IMR-90 (cell line): ENCODE measurements around the gene CLRN1. TPM values are rescaled to one million over a fixed set of nuclear protein-coding genes. Genes with fewer than 3 reads are reported as not detected.

Experiments used
- ATAC-seq: fragments of 200-7000 bp; cut with Tn5 transposase; 2 replicates; pipeline ENCODE4 v1.9.1; 2020; ENCODE audit warnings: low read depth, mild to moderate bottlenecking, moderate library complexity
- BruUV-seq: library from RNA; stranded (reverse); fragments of 400-500 nt; replicated peaks from 2 replicates; lab custom pipeline; 2021; lab: Mats Ljungman, UMichigan
- CTCF ChIA-PET: fragments of 300-600 bp; formaldehyde crosslinking; extraction: SDS; loops from one replicate; lab custom pipeline; 2021; ENCODE audit warnings: antibody characterized with exemption; lab: Yijun Ruan, JAX
- POLR2A ChIA-PET: fragments of 300-600 bp; sonication (Branson Sonifier 250); formaldehyde crosslinking; loops from one replicate; lab custom pipeline; 2022; ENCODE audit warnings: antibody characterized with exemption; ENCODE audit not compliant: unreplicated experiment; lab: Charles Lee
- DNase-seq: peaks from one replicate; pipeline ENCODE4 v3.0.0; 2013
- H2AFZ ChIP-seq: replicated peaks from 2 replicates; pipeline ENCODE3; 2013; ENCODE audit warnings: low read length, mild to moderate bottlenecking; ENCODE audit not compliant: poor library complexity
- H2AK5ac ChIP-seq: 2 replicates; pipeline ENCODE4 v1.6.1; 2013; ENCODE audit warnings: low read depth, low read length, inconsistent platforms
- H2AK9ac ChIP-seq: replicated peaks from 2 replicates; pipeline ENCODE3; 2013; ENCODE audit warnings: mild to moderate bottlenecking, low read depth, low read length, moderate library complexity; ENCODE audit not compliant: poor library complexity
- H2BK120ac ChIP-seq: 2 replicates; pipeline ENCODE4 v1.6.1; 2013; ENCODE audit warnings: low read depth, low read length, inconsistent platforms
- H2BK15ac ChIP-seq: 3 replicates; pipeline ENCODE4 v1.6.1; 2013; ENCODE audit warnings: low read depth, low read length, inconsistent platforms
- H2BK20ac ChIP-seq: 2 replicates; pipeline ENCODE4 v1.6.1; 2013; ENCODE audit warnings: low read depth, mild to moderate bottlenecking, inconsistent platforms, low read length, moderate library complexity
- H2BK5ac ChIP-seq: 2 replicates; pipeline ENCODE4 v1.6.1; 2013; ENCODE audit warnings: mild to moderate bottlenecking, low read depth, low read length, inconsistent platforms; ENCODE audit not compliant: poor library complexity, severe bottlenecking
- H3K14ac ChIP-seq: replicated peaks from 2 replicates; pipeline ENCODE4 v1.6.1; 2013; ENCODE audit warnings: low read depth, low read length, inconsistent platforms
- H3K18ac ChIP-seq: 2 replicates; pipeline ENCODE4 v1.6.1; 2013; ENCODE audit warnings: low read depth, low read length, control low read depth
- H3K23ac ChIP-seq: 2 replicates; pipeline ENCODE4 v1.6.1; 2013; ENCODE audit warnings: low read depth, low read length, inconsistent platforms
- H3K27ac ChIP-seq: 2 replicates; pipeline ENCODE4 v1.5.1; 2013; ENCODE audit warnings: mild to moderate bottlenecking, control low read depth, low read length; ENCODE audit not compliant: insufficient read depth
- H3K27me3 ChIP-seq: 2 replicates; pipeline ENCODE4 v1.6.1; 2013; ENCODE audit warnings: low read length; ENCODE audit not compliant: control insufficient read depth, insufficient read depth
- H3K36me3 ChIP-seq: 2 replicates; pipeline ENCODE4 v1.6.1; 2013; ENCODE audit warnings: low read length, mixed read lengths; ENCODE audit not compliant: control insufficient read depth, insufficient read depth
- H3K4ac ChIP-seq: 2 replicates; pipeline ENCODE4 v1.6.1; 2013; ENCODE audit warnings: low read depth, low read length, inconsistent platforms
- H3K4me1 ChIP-seq: 2 replicates; pipeline ENCODE4 v1.6.1; 2013; ENCODE audit warnings: low read length, mixed read lengths; ENCODE audit not compliant: control insufficient read depth, insufficient read depth
- H3K4me2 ChIP-seq: 2 replicates; pipeline ENCODE4 v1.6.1; 2013; ENCODE audit warnings: low read depth, mild to moderate bottlenecking, control low read depth, low read length, moderate library complexity
- H3K4me3 ChIP-seq: 2 replicates; pipeline ENCODE4 v1.5.1; 2013; ENCODE audit warnings: low read depth, mild to moderate bottlenecking, control low read depth, low read length, moderate library complexity; ENCODE audit not compliant: insufficient read depth
- H3K56ac ChIP-seq: 2 replicates; pipeline ENCODE4 v1.6.1; 2013; ENCODE audit warnings: low read length, inconsistent platforms; ENCODE audit not compliant: insufficient read depth; ENCODE audit errors: extremely low read depth
- H3K79me1 ChIP-seq, 2 experiments: 2 replicates each; pipeline ENCODE4 v1.6.1; 2013; ENCODE audit warnings: low read length in 2 of 2, inconsistent platforms in 1 of 2, low read depth in 1 of 2
- H3K9ac ChIP-seq: 2 replicates; pipeline ENCODE4 v1.6.1; 2013; ENCODE audit warnings: low read depth, low read length, control low read depth
- H3K9me1 ChIP-seq: 2 replicates; pipeline ENCODE4 v1.6.1; 2013; ENCODE audit warnings: low read length, inconsistent platforms; ENCODE audit not compliant: insufficient read depth
- H3K9me3 ChIP-seq: 2 replicates; pipeline ENCODE4 v1.6.1; 2013; ENCODE audit warnings: low read length; ENCODE audit not compliant: control insufficient read depth, insufficient read depth
- H4K20me1 ChIP-seq: 2 replicates; pipeline ENCODE4 v1.6.1; 2013; ENCODE audit warnings: low read length, inconsistent platforms; ENCODE audit not compliant: insufficient read depth
- H4K5ac ChIP-seq: 2 replicates; pipeline ENCODE4 v1.6.1; 2013; ENCODE audit warnings: mild to moderate bottlenecking, low read depth, low read length, control low read depth
- H4K8ac ChIP-seq, 2 experiments: 2 replicates each; pipeline ENCODE4 v1.6.1; 2013; ENCODE audit warnings: low read depth in 2 of 2, low read length in 2 of 2, control low read depth in 1 of 2, inconsistent platforms in 1 of 2
- H4K91ac ChIP-seq: 2 replicates; pipeline ENCODE4 v1.6.1; 2013; ENCODE audit warnings: low read depth, low read length, inconsistent platforms; ENCODE audit not compliant: insufficient read depth
- CEBPB ChIP-seq: IDR thresholded peaks from 2 replicates; pipeline ENCODE4 v1.6.1; 2012; ENCODE audit warnings: low read depth, low read length, improper control_type of control experiment
- CHD1 ChIP-seq: IDR thresholded peaks from 2 replicates; pipeline ENCODE4 v1.6.1; 2012; ENCODE audit warnings: low read depth, low read length, improper control_type of control experiment
- ELK1 ChIP-seq: fragments of 150-350 bp; IDR thresholded peaks from 2 replicates; pipeline ENCODE4 v1.6.1; 2016; ENCODE audit warnings: low read depth, mild to moderate bottlenecking, low read length, moderate library complexity, borderline replicate concordance
- FOS ChIP-seq: fragments of 150-350 bp; IDR thresholded peaks from 2 replicates; pipeline ENCODE4 v1.6.1; 2016; ENCODE audit warnings: low read depth, low read length
- MAFK ChIP-seq: IDR thresholded peaks from 2 replicates; pipeline ENCODE4 v1.6.1; 2012; ENCODE audit warnings: low read depth, low read length, improper control_type of control experiment
- RFX5 ChIP-seq: IDR thresholded peaks from 2 replicates; pipeline ENCODE4 v1.8.0; 2012; ENCODE audit warnings: low read depth, mild to moderate bottlenecking, low read length, moderate library complexity
- SMC3 ChIP-seq: fragments of 150-350 bp; IDR thresholded peaks from 2 replicates; pipeline ENCODE4 v1.6.1; 2016; ENCODE audit warnings: low read depth, mild to moderate bottlenecking, antibody characterized with exemption, low read length, moderate library complexity
- WGBS, 2 experiments: methylation state at CpG; one replicate each; pipeline versions ENCODE4 v1.1.5 to v1.1.7; 2013; ENCODE audit warnings: missing lambda C conversion rate in 2 of 2; ENCODE audit not compliant: insufficient read length in 1 of 2; ENCODE audit errors: extremely low coverage in 2 of 2; 5-methylcytosine and 5-hydroxymethylcytosine counted together
- dilution Hi-C: fragments of 300-500 bp; cut with HindIII; formaldehyde crosslinking; loops from one replicate; pipeline ENCODE4 v1.14.3; 2018; ENCODE audit warnings: low sequenced_read_pairs; ENCODE audit not compliant: unreplicated experiment
- in situ Hi-C: fragments of 300-500 bp; cut with MboI; formaldehyde crosslinking; loops from 3 replicates; pipeline ENCODE4 v1.14.3; 2019; ENCODE audit warnings: low sequenced_read_pairs, inconsistent platforms, mixed read lengths
- intact Hi-C: fragments of 100-400 bp; cut with micrococcal nuclease; formaldehyde crosslinking; loops from 2 replicates; pipeline ENCODE4 v1.10.0; 2022
- polyA plus RNA-seq, 3 experiments: library from polyadenylated mRNA; depleted of rRNA; stranded (reverse); fragments of >200 nt; gene quantifications; 2 replicates each; pipeline ENCODE4 v1.2.3, GENCODE V29; 2012; ENCODE audit warnings: low replicate concordance in 1 of 3
- total RNA-seq: library from RNA; depleted of rRNA; stranded (reverse); fragments of >200 nt; gene quantifications from 2 replicates; pipeline ENCODE4 v1.2.3, GENCODE V29; 2012
- TF ChIP-seq, protein P1 (sequence below): fragments of 150-350 bp; IDR thresholded peaks from 2 replicates; pipeline ENCODE4 v1.6.1; 2017; ENCODE audit warnings: mild to moderate bottlenecking, antibody characterized with exemption, low read length, low read depth

The CLRN1 gene
- total and polyA plus RNA-seq, 2 of the 4 experiments (the other 2 are of a cell fraction), result not detected

- DNase-seq (peak; percentile 46), ATAC-seq (peak; percentile 32; the same call in 1 of the 2 replicates)
- no peak overlapping the region for H2BK5ac ChIP-seq
- no peak overlapping the region for H4K8ac ChIP-seq
- H2AK5ac ChIP-seq, result no peak overlapping the region
- BruUV-seq, result no TSS peak
- in situ Hi-C loops, result no loop called here
- no peaks in the 10 kb centered on the region for H3K36me3 ChIP-seq
- intact Hi-C loops, result no loop called here
- H2AK9ac ChIP-seq, result no peak overlapping the region
- no peaks in the 10 kb centered on the region for H3K9me3 ChIP-seq
- H4K5ac ChIP-seq, result no peak overlapping the region
- H3K23ac ChIP-seq, result no peak overlapping the region
- H3K4ac ChIP-seq, result no peak overlapping the region
- H2BK120ac ChIP-seq, result no peak overlapping the region
- H3K18ac ChIP-seq, result no peak overlapping the region
- no peak overlapping the region for H3K9ac ChIP-seq
- peaks cover 4% of the 10 kb centered on the region for H3K4me1 ChIP-seq
- no peaks in the 10 kb centered on the region for H3K79me1 ChIP-seq
- ChIA-PET POLR2A (no interaction called here), CTCF (interaction anchor here (0.6 kb wide), 1 partner anchor 277 kb away, joined by 3 read pairs; no protein-coding TSS in a partner anchor)
- H3K27me3 ChIP-seq, result peaks cover 8% of the 10 kb centered on the region
- no peak overlapping the region for H3K56ac ChIP-seq
- H2BK15ac ChIP-seq, result no peak overlapping the region
- TF ChIP-seq CEBPB (no peak), MAFK (no peak), SMC3 (no peak), FOS (no peak), ELK1 (no peak), CHD1 (no peak), RFX5 (no peak)
- TF ChIP-seq, protein P1, sequence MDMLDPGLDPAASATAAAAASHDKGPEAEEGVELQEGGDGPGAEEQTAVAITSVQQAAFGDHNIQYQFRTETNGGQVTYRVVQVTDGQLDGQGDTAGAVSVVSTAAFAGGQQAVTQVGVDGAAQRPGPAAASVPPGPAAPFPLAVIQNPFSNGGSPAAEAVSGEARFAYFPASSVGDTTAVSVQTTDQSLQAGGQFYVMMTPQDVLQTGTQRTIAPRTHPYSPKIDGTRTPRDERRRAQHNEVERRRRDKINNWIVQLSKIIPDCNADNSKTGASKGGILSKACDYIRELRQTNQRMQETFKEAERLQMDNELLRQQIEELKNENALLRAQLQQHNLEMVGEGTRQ, result no peak
- H2BK20ac ChIP-seq, result no peak overlapping the region
- no peaks in the 10 kb centered on the region for H4K20me1 ChIP-seq
- no peak overlapping the region for H3K4me3 ChIP-seq
- no peak overlapping the region for H3K27ac ChIP-seq
- dilution Hi-C loops, result no loop called here
- no peak overlapping the region for H3K4me2 ChIP-seq
- no peak overlapping the region for H3K14ac ChIP-seq
- H3K9me1 ChIP-seq, result no peaks in the 10 kb centered on the region; the same call in 1 of the 2 replicates
- H4K91ac ChIP-seq, result no peak overlapping the region
- WGBS, 2 experiments, result no CpG with 5 or more reads among the region's 6 CpGs
- H2AFZ ChIP-seq, result peak overlapping the region; percentile 54
These were observed 30.7 kb upstream of the CLRN1 start for GRCh38 chr3:151003029-151003767.
